Caki2 (cell line): ENCODE measurements around the gene HRAS. TPM values are rescaled to one million over a fixed set of nuclear protein-coding genes. Genes with fewer than 3 reads are reported as not detected.
A peak's percentile ranks its signal among the peaks of the same experiment; 100 is the strongest.
"Not testable (repeated sequence)": the region's sequence is repeated elsewhere in the genome, so short reads cannot be mapped to it uniquely, and the experiment has no call there.

Experiments used
- DNase-seq: peaks from one replicate; pipeline ENCODE4 v3.0.0-alpha.2; 2015; ENCODE audit warnings: low read depth
- in situ Hi-C: cut with HindIII; loops from 2 replicates; pipeline ENCODE4 v1.10.0; 2016; ENCODE audit warnings: low sequenced_read_pairs, low pct_unique_long_range_greater_than_20kb, mixed read lengths
- total RNA-seq: library from RNA; depleted of rRNA; stranded (reverse); fragments of >200 nt; shearing (Covaris generic); gene quantifications from 2 replicates; pipeline ENCODE4 v1.2.3, GENCODE V29; 2014; ENCODE audit warnings: low replicate concordance

The HRAS gene
- total RNA-seq, 1 experiment from 2014 or later: 43.8 TPM

DNA sequence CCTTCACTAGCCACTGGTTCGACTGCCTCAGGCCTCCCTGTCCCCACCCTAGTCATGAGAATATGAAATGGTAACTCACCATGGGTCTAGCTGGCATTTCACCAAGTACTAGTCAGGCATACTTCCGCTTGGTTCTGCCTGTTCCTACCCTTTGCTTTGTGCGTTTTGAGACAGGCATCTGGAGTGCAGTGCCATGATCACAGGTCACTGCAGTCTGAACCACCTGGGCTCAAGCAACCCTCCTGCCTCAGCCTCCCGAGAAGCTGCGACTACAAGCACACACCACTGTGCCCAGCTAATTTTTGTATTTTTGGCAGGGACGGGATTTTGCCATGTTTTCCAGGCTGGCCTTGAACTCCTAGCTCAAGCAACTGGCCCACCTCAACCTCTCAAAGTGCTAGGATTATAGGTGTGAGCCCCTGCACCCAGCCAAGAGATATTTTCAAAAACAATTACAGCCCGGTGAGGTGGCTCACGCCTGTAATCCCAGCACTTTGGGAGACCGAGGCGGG is 14.1 kb downstream of the HRAS start:
- in situ Hi-C loops: no loop called here
- no peak for DNase-seq

DNA sequence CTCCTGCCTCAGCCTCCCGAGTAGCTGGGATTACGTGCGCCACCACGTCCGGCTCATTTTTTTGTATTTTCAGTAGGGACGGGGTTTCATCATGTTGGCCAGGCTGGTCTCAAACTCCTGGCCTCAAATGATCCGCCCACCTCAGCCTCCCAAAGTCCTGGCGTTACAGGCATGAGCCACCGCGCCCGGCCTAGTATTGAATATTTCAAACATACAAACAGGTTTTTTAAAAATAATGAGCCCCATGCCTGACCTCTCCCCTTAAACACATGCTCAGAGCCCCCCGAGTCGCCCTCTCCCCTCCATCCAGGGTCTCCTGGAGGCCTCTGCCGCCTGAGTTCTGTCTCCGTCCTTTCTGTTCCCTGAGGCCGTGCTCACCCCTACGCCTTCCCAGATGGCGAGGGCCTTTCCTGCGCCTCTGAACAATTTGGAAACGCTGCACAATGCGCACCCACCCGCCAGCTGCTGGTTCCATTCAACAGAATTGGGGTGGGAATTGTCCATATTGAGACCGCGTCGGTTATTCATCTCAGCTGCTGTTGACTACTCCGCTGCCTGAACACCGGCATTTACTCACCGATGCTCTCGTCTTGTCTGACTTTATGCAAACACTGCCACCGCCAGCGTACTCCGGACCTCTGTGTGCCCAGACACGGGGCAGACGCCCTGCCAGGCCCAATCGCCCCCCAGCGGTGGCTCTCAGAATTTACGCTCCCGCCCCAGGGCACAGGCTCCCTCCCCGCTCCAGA is 14.8 kb downstream of the HRAS start:
- no peak for DNase-seq
- in situ Hi-C loops: no loop called here

DNA sequence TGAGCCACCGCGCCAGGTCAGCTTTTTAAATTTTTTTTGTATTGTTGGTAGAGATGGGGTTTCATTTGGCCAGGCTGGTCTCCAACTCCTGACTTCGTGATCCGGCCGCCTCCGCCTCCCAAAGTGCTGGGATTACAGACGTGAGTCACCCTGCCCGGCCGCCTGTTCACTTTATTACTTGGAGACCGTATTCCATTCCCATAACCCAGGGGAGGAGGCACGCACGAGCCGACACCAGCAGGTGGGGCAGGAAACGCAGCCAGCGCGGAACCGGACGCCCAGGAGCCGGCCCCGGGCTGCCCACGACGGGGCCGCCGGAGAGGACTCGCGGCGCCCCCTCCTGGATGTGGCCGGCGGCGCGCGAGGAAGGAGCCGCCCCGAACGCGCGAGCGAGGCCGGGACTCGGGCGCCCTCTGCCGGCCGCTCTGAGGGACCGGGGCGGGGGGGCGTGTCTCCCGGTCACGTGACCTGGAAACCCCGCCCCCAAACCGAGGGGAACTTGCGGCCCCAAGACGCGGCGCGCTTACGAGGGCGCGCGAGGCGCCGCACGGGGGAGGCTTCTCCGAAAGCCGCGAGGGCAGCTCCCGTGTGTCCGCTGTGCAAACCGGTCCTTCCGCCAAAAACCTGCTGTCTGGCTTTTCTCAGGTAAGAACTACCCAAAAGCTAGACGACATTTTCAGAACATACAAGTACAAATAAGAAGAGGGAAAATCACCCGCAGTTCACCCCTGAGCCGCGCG is 16.7 kb downstream of the HRAS start:
- in situ Hi-C loops: no loop called here
- peak; percentile 98 for DNase-seq

DNA sequence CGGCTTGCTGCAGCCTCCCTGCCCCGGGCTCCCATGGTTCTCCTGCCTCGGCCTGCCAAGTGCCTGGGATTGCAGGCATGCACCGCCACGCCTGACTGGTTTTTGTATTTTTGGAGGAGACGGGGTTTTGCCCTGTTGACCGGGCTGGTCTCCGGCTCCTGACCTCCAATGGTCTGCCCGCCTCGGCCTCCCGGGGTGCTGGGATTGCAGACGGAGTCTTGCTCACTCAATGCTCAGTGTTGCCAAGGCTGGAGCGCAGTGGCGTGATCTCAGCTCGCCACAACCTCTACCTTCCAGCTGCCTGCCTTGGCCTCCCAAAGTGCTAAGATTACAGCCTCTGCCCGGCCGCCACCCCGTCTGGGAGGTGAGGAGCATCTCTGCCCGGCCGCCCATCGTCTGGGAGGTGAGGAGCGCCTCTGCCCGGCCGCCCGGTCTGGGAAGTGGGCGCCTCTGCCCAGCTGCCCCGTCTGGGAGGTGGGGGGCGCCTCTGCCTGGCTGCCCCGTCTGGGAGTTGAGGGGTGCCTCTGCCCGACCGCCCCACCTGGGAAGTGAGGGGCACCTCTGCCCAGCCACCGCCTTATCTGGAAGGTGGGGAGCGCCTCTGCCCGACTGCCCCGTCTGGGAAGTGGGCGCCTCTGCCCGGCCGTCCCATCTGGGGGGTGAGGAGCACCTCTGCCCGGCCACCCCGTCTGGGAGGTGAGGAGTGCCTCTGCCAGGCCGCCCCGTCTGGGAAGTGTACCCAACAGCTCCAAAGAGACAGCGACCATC is 18.3 kb downstream of the HRAS start:
- in situ Hi-C loops, DNase-seq: not testable (repeated sequence)

DNA sequence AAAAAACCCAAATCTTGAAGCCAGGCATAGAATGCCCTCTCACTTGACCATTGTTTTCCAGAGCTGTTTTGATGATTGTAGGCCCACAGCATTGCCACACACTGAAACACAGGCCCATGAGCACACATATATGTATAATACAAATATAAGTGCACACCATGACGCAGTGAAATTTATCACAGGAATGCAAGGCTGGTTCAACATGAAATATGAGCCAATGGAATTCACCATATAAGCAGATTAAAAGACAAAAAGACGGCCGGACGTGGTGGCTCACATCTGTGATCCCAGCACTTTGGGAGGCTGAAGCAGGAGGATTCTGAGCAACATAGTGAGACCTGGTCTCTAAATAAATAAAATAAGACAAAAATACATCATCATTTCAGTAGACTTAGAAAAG is 19.0 kb downstream of the HRAS start:
- no peak for DNase-seq
- in situ Hi-C loops: no loop called here

DNA sequence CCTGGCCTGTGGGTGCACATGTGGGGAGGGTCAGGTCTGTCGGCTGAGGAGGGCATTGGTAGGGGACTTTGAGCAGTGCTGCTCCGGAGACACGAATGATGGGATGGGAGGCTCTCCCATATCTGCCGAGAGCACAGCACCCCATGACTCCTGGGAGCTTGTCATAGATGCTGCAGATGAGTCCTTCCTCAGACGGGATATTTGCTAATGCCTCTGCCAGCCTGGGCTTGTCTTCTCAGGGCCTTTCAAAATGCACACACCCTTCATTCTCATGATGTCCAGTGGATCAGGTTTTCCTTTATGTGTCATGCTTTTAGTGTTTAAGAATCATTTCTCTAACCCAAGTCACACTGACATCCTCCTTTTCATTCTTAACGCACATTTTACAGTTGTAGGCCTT is 20.2 kb downstream of the HRAS start:
- in situ Hi-C loops: no loop called here
- no peak for DNase-seq

DNA sequence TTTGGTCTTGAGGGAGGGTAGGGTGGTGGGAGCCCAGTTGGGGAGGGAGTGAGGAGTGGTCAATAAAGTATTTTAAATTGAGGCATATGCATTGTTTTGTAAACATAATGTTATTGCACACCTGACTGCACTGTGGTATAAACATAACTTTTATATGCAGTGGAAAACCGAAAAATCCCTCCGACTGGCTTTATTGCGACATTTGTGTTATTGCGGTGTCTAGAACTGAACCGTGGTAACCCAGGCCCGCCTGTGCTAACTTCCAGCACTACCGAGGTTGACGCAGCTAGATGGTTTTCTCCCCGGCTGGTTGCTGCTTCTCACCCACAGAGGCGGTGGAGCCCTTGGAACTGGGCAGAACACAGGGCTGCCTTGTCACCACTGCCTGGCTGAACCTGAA is 20.8 kb downstream of the HRAS start:
- in situ Hi-C loops: no loop called here
- DNase-seq: no peak

DNA sequence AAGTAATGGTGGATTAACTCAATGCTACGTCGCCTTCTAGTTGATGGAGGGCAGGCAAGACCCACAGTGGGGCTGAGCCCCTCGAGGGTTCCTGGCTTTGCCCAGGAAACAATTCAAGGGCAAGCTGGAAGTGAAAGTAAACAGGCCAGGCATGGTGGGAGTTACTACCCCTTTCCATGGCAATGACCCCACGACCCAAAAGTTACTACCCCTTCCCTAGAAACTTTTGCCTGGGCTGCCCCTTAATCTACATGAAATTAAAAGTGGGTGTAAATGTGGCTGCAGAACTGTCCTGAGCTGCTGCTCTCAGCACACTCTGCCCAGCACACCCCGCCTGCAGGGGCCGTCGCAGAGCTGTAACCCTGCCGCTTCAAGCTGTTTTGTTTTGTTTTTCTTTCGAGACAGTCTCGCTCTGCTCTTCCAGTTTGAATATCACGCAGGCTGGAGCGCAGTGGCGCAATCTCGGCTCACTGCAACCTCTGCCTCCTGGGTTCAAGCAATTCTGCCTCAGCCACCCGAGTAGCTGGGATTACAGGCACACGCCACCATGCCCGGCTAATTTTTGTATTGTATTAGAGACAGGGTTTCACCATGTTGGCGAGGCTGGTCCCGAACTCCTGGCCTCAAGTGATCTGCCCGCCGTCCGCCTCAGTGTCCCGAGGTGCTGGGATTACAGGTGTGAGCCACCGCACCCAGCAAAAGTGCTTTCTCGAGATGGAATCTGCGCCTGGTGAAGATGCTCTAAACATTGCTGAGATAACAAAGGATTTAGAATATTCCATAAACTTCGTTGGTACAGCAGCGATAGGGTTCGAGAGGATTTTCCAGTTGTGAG is 22.4 kb downstream of the HRAS start:
- in situ Hi-C loops: no loop called here
- DNase-seq: no peak

DNA sequence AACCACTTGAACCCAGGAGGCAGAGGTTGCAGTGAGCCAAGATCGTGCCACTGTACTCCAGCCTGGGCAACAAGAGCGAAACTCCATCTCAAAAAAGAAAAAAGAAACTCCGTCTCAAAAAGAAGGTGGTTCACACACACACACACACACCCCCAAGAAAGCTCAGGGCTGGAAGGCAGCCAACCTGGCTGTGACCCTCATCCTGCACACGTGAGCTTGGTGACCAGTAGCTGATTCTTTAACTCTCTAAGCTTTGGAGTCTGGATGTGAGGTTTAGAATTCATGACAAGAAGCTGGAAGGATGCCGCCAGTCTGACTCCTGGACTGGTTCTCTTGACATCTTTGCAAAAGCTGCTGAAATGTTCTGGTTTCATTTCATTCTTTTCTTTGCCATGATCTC is 26.4 kb downstream of the HRAS start:
- in situ Hi-C loops: no loop called here
- no peak for DNase-seq

DNA sequence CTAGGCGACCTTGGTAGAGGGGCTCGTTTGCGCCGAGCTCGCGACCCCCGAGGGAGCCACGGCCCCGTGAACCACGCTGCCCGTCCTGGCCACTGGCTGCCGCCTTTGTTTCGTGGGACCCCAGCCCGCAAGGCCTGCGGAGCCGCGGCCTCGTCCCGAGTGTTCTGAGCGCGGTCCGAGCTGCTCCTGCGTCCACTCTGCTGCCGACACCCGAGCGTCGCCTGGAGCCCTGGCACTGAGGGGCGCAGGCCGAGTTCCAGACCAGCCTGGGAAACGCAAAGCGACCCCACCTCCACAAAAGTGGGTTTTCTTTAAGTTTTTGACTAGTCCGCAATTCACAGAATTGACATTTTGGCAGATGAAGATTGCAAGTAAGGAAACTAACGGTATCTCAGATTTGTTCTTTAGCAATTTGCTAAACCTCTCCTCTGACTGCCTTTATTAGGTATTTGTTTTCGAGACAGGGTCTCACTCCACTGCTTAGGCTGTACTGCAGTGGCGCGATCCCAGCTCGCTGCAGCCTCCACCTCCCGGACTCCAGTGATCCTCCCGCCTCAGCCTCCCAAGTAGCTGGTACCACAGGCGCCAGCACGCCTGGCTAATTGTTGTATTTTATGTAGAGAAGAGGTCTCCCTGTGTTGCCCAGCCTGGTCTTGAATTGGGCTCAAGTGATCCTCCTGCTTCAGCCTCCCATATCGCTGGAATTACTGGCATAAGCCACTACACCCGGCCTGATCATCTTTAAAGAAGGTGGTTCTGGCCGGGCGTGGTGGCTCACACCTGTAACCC is 27.5 kb downstream of the HRAS start:
- in situ Hi-C loops: no loop called here
- no peak for DNase-seq

DNA sequence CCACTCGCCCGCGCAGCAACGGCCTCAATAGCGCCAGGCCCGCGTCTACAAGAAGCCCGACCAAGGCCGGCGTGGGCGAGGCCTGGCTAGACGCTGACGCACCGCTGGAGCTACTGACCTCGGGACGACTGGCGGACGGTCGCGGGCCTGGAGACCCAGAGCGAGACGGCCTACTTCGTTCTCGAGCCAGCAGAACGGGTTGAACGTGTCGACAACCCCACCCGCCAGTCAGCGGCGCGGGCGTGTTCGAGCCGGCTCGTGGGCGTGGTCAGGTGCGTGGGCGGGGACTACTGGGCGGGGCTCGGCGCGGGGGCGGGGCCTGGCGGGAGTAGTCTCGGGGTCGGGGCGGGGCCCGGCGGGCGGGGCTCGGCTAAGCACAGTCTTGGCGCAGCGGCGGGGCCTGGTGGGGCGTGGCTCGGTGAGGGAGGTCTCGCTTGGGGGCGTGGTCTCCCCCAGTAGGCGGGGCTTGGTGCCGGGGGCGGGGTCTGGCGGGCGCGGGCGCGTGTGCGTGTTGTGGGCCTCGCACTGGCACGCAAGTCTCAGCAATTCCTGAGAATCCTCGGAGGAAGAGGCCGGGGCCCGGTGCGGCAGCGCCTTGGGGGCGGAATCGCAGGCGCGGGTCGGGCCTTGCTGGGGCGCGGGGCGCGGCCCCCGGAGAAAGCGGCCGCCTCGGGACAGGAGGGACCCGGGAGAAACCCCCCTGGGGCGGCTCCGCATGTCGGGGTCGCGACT is 28.2 kb downstream of the HRAS start, which contains the start of gene RNH1:
Gene RNH1, minus strand, starts transcription at position 248 of the 732 bp plus-strand sequence. CDS start 5,080 bp downstream, outside the sequence.
- DNase-seq: no peak
- in situ Hi-C loops: no loop called here

DNA sequence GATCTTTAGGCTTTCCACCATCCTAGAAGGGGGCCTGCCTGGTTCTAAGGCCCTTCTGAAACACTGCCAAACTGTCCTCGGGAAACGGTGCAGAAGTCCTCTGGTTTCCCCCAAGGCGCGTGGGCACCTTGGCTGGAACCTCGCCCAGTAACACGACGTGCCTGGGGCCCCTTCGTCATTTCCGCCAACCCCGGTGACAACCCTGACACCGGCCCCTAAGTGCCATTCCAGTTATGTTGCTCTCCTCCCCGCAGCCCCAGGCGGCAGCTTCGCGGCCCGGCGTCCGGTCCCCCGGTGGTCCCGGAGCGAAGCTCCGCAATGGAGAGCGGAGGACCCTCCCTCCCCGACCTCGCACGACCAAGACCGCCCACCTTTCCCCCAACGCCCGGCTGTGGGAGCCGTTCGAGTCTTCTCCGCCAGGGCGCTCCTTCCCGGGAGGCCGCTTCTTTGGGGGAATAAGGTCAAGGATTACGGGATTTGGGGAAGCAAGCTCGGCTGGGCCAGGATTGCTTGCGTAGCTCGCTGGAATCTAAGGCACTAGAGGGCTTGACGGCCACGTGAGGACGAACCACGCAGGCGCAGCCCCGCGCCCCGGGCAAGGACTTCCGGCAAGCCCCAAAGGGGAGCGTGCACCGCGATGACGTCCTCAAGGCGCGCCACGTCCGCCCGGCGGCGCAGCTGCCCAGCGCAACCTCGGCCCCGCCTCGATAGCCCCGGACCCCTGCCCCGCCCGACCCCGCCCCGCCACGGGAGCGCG is 29.0 kb downstream of the HRAS start:
- peak; percentile 91 for DNase-seq
- in situ Hi-C loops: no loop called here

DNA sequence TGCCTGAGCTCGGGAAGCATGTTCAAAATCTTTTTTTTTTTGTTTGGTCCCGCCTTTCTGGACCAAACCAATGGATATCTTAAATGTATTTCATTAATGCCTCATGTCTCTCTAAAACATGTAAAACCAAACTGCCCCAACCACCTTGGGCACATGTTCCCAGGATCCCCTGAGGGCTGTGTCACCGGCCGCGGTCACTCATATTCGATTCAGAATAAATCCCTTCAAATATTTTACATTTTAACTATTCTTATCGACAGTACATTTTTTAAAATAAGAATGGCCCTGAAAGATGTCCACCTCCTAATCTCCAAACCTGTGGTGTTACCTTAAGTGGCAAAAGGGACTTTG is 30.4 kb downstream of the HRAS start:
- no peak for DNase-seq
- in situ Hi-C loops: no loop called here

DNA sequence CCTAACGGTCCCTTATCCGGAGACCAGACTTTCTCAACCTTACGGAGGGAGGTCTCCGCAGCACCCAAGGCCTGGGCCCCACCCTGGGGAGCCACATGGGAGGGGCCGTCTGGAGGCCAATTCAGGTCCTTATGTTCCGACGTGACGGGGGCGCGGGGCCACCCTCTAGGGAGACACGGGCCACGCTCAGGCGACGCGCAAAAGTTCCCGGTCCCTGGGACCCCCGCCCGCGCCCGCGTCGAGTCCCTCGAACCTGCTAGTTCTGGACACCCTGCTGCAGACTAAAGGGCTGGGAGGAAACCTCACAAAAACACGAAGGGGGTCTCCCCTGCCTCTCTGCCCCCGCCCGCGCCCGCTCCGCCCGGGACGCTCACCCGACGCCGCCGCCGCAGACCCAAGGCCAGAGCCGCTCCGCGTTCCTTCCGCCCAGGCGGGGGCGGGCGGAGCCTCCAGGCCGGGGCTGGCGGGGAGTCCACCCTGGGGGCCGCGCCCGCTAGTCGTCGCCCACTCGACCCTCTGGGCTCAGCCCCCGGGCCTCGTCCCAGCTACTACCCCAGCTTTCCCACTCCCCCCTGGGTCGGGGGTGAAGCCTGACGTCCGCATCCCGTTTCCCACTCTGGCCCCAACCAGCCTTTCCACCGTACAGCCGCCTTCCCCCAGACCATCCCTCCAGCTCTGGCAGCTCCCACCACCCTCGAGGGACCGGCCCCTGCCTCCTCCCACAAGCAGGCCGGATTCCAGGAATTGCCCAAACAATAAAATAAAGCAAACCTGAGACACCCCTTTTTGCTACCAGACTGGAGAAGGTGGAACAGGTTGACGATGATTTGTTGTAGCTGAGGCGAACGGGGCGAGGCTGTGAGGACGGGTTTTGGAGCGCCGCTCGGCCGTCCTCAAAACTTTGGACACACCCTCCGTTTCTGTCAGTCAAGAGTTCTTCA is 31.1 kb downstream of the HRAS start:
- in situ Hi-C loops: no loop called here
- no peak for DNase-seq
